ENCODE results near the gene UBAC2. TPM values are rescaled to one million over a fixed set of nuclear protein-coding genes. Genes with fewer than 3 reads are reported as not detected.

Gene UBAC2
- polyA plus RNA-seq, 3 donors = 59.6 to 113 (median 96.7) TPM

DNA sequence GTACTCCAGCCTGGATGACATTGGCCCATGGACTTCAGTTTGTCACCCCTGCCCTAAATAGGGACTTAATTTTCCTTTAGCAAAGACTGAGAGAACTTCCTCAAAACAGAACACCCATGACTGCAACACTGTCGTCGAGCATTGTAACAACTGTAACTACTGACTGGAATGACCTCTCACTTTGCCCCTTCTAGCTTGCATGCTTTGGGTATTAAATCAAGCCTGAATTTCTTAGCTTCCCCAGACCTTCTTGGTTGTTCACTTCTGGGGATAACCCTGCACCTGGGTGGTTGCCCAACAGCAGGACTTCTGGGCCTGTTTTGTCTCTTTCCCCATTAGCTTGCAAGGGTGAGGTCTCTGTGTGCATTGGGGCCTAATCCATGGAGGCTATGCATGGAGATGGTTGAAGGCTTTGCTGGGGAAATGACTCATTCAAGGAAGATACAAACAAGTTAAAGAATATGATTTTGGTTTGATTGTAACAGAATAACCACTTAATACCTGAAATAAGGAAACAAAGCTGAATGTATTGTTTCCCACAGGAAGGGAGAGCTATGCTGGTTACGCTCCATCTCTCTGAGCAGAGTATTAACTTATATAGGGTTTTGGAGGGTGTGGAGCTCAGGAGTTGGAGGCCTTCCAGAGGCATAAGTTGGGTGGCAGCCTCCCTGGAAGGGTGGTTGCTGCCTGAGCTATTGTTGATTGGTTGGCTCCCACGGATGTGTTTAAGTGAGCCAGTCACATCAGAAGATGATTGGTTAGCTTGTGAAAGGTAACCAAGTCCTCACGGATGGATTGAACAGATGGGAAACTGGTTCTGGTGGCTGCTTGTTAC lies 34.7 kb upstream of the UBAC2 start:
- H2AFZ ChIP-seq (ENCODE audit: insufficient read depth, low read depth, low read length, poor library complexity, severe bottlenecking) = no peak overlapping the region
- H3K4me1 Mint-ChIP-seq = peaks cover 3% of the 10 kb centered on the region
- H4K20me1 ChIP-seq (ENCODE audit: insufficient read depth, low read length) = no peaks in the 10 kb centered on the region
- no peaks in the 10 kb centered on the region for H3K4me1 ChIP-seq (ENCODE audit: control insufficient read depth in 1 of 2, insufficient read depth in 2 of 2, low read length in 2 of 2)
- H3K4me2 ChIP-seq (replicated peaks; ENCODE audit: extremely low read depth, low read length, poor library complexity, severe bottlenecking) = no peak overlapping the region
- peaks cover 0 to 13% of the 10 kb centered on the region in 2 donors for H3K36me3 Mint-ChIP-seq
- H3K9me3 Mint-ChIP-seq = peaks cover 5 to 26% (median 22%) of the 10 kb centered on the region in 7 donors
- H3K9me3 ChIP-seq (replicated peaks in 1 of 2; ENCODE audit: control insufficient read depth in 1 of 2, insufficient read depth in 1 of 2, low read length in 2 of 2) = peaks cover 0 to 22% of the 10 kb centered on the region in 2 donors
- TF ChIP-seq, protein P1, sequence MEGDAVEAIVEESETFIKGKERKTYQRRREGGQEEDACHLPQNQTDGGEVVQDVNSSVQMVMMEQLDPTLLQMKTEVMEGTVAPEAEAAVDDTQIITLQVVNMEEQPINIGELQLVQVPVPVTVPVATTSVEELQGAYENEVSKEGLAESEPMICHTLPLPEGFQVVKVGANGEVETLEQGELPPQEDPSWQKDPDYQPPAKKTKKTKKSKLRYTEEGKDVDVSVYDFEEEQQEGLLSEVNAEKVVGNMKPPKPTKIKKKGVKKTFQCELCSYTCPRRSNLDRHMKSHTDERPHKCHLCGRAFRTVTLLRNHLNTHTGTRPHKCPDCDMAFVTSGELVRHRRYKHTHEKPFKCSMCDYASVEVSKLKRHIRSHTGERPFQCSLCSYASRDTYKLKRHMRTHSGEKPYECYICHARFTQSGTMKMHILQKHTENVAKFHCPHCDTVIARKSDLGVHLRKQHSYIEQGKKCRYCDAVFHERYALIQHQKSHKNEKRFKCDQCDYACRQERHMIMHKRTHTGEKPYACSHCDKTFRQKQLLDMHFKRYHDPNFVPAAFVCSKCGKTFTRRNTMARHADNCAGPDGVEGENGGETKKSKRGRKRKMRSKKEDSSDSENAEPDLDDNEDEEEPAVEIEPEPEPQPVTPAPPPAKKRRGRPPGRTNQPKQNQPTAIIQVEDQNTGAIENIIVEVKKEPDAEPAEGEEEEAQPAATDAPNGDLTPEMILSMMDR (IDR thresholded peaks at IDR 0.05) = no peak
- no peaks in the 10 kb centered on the region for H3K36me3 ChIP-seq (replicated peaks in 1 of 2; ENCODE audit: control insufficient read depth in 1 of 2, insufficient read depth in 2 of 2, low read length in 2 of 2)
- H3K27ac ChIP-seq (ENCODE audit: low read depth in 1 of 2, low read length in 2 of 2) = no peak overlapping the region
- H3K4me3 Mint-ChIP-seq = peak overlapping the region in 1 of 2 donors; percentile 78
- no peak overlapping the region for H3K27ac Mint-ChIP-seq
- H3K27me3 ChIP-seq (ENCODE audit: control insufficient read depth in 2 of 2, insufficient read depth in 2 of 2, low read length in 2 of 2) = peaks cover 70 to 73% of the 10 kb centered on the region in 2 donors
- H3K4me3 ChIP-seq (replicated peaks in 1 of 3; ENCODE audit: low read depth in 2 of 3, low read length in 3 of 3) = no peak overlapping the region
- H3K9ac ChIP-seq (ENCODE audit: insufficient read depth, low read length, poor library complexity, severe bottlenecking) = no peak overlapping the region
- H3K27me3 Mint-ChIP-seq (ENCODE audit: low read depth in 3 of 3) = peaks cover 97 to 100% (median 98%) of the 10 kb centered on the region in 3 donors
- no peak for DNase-seq
- 47% methylated on average over 5 of the region's 5 CpGs for WGBS (ENCODE audit: insufficient coverage)
- intact Hi-C loops (cut with micrococcal nuclease) = no loop called here
- H3K79me2 ChIP-seq (ENCODE audit: insufficient read depth, low read length) = no peaks in the 10 kb centered on the region

DNA sequence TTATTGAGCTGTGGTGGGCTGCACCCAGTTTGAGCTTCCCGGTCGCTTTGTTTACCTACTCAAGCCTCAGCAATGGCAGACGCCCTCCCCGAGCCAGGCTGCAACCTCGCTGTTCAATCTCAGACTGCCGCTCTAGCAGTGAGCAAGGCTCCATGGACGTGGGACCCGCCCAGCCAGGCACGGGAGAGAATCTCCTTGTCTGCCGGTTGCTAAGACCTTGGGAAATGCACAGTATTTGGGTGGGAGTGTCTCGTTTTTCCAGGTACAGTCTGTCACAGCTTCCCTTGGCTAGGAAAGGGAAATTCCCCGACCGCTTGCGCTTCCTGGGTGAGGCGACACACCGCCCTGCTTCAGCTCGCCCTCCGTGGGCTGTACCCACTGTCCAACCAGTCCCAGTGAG lies 27.7 kb upstream of the UBAC2 start:
- peaks cover 3 to 10% of the 10 kb centered on the region in 2 donors for H3K9me3 ChIP-seq (replicated peaks in 1 of 2; ENCODE audit: control insufficient read depth in 1 of 2, insufficient read depth in 1 of 2, low read length in 2 of 2)
- H3K27ac ChIP-seq (ENCODE audit: low read depth in 1 of 2, low read length in 2 of 2) = no peak overlapping the region
- no peak overlapping the region for H3K9ac ChIP-seq (ENCODE audit: insufficient read depth, low read length, poor library complexity, severe bottlenecking)
- H3K4me1 ChIP-seq (ENCODE audit: control insufficient read depth in 1 of 2, insufficient read depth in 2 of 2, low read length in 2 of 2) = peaks cover 13 to 14% of the 10 kb centered on the region in 2 donors
- intact Hi-C loops (cut with micrococcal nuclease) = loop anchor here in 1 of 2 donors (10.0 kb wide), 1 partner anchor 252 kb away; no protein-coding TSS in a partner anchor
- H3K9me3 Mint-ChIP-seq = peaks cover 2 to 17% (median 14%) of the 10 kb centered on the region in 7 donors
- H3K27ac Mint-ChIP-seq = no peak overlapping the region
- no peak overlapping the region for H2AFZ ChIP-seq (ENCODE audit: insufficient read depth, low read depth, low read length, poor library complexity, severe bottlenecking)
- H3K4me2 ChIP-seq (replicated peaks; ENCODE audit: extremely low read depth, low read length, poor library complexity, severe bottlenecking) = no peak overlapping the region
- H3K27me3 Mint-ChIP-seq (ENCODE audit: low read depth in 3 of 3) = peaks cover 78 to 84% (median 84%) of the 10 kb centered on the region in 3 donors
- peaks cover 21% of the 10 kb centered on the region for H3K4me1 Mint-ChIP-seq
- peak overlapping the region in 1 of 2 donors; percentile 80 for H3K4me3 Mint-ChIP-seq
- H3K4me3 ChIP-seq (replicated peaks in 1 of 3; ENCODE audit: low read depth in 2 of 3, low read length in 3 of 3) = no peak overlapping the region
- no peaks in the 10 kb centered on the region for H3K36me3 ChIP-seq (replicated peaks in 1 of 2; ENCODE audit: control insufficient read depth in 1 of 2, insufficient read depth in 2 of 2, low read length in 2 of 2)
- peaks cover 0 to 5% of the 10 kb centered on the region in 2 donors for H3K36me3 Mint-ChIP-seq
- no peak for DNase-seq
- peaks cover 44 to 61% of the 10 kb centered on the region in 2 donors for H3K27me3 ChIP-seq (ENCODE audit: control insufficient read depth in 2 of 2, insufficient read depth in 2 of 2, low read length in 2 of 2)
- TF ChIP-seq, protein P1 (IDR thresholded peaks at IDR 0.05) = no peak
- 92% methylated on average over 17 of the region's 18 CpGs for WGBS (ENCODE audit: insufficient coverage)
- H4K20me1 ChIP-seq (ENCODE audit: insufficient read depth, low read length) = no peaks in the 10 kb centered on the region
- no peaks in the 10 kb centered on the region for H3K79me2 ChIP-seq (ENCODE audit: insufficient read depth, low read length)

Data from CD14-positive monocyte (primary cell).